ENCODE results near the gene NDUFV1. TPM values are rescaled to one million over a fixed set of nuclear protein-coding genes. Genes with fewer than 3 reads are reported as not detected.
A peak's percentile ranks its signal among the peaks of the same experiment; 100 is the strongest.

Gene NDUFV1
- total and polyA plus RNA-seq, 9 of the 15 experiments (the other 6 are each of a cell fraction or from before 2014, with no cell fraction given), result 10.8 to 423 (median 209) TPM

- Histone ChIP-seq H3K36me3 (ENCODE audit: control insufficient read depth, insufficient read depth, low read length) (peaks cover 21% of the 10 kb centered on the region; the same call in 2 of the 3 replicates), H3K27ac (ENCODE audit: extremely low read depth, low read depth, low read length) (no peak overlapping the region), H3K79me2 (ENCODE audit: control insufficient read depth, insufficient read depth, low read length) (peaks cover 14% of the 10 kb centered on the region), H3K9me3 (replicated peaks; ENCODE audit: control insufficient read depth, insufficient read depth, low read depth, low read length) (0 out of 2 replicates have a peak, but pooled peaks cover 2% of the 10 kb centered on the region), H3K4me1 (replicated peaks in 1 of 2; ENCODE audit: control insufficient read depth in 2 of 2, insufficient read depth in 2 of 2, low read length in 2 of 2) (peaks cover 9 to 54% of the 10 kb centered on the region in 2 experiments; a peak in 4 of 5 replicates), H3K4me2 (ENCODE audit: insufficient read depth, low read length) (no peak overlapping the region), H2AFZ (ENCODE audit: low read depth, low read length) (no peak overlapping the region), H3K9ac (ENCODE audit: insufficient read depth in 1 of 2, low read depth in 2 of 2, low read length in 2 of 2) (peak overlapping the region in 1 of 2 experiments; percentile 28; a peak in 1 of 4 replicates), H3K9me1 (ENCODE audit: control insufficient read depth, insufficient read depth, low read length) (no peaks in the 10 kb centered on the region), H3K27me3 (ENCODE audit: control insufficient read depth in 2 of 2, insufficient read depth in 2 of 2, low read length in 2 of 2) (no peaks in the 10 kb centered on the region), H4K20me1 (replicated peaks; ENCODE audit: control insufficient read depth, insufficient read depth, low read length) (no peaks in the 10 kb centered on the region), H3K4me3 (no peak overlapping the region)
- CTCF ChIA-PET (ENCODE audit: low intra/inter-chr PET ratio), result no interaction called here
- BruUV-seq (replicated peaks), result no TSS peak
- no peak for DNase-seq (ENCODE audit: extremely low read depth in 1 of 4, low spot score in 3 of 4)
- no peak for ATAC-seq
- POLR2A ChIA-PET, result interaction anchor here (0.6 to 1.5 kb wide), 5 partner anchors 10 to 21 kb away, joined by 3 to 7 read pairs (median 3); partner anchors contain the start of gene NUDT8
- TF ChIP-seq NR2C1 (IDR thresholded peaks at IDR 0.05), result peak; percentile 60
- TF ChIP-seq NR2C1 (tag; IDR thresholded peaks at IDR 0.05), result peak; percentile 41; the same call in 1 of the 2 replicates
- TF ChIP-seq GTF3C2 (IDR thresholded peaks at IDR 0.05; ENCODE audit: borderline replicate concordance, extremely low read depth, insufficient read length), result no peak
- FAIRE-seq, result no peak
- intact Hi-C loops (cut with micrococcal nuclease) (no loop called here), in situ Hi-C loops (cut with MboI) (no loop called here)
- 38% methylated on average over 8 of the region's 11 CpGs for WGBS (ENCODE audit: insufficient coverage, low coverage, missing lambda C conversion rate)
Observed at GRCh38 chr11:67616431-67617242, 9.9 kb downstream of the NDUFV1 start.
